Pericardium fibroblast (primary cell): ENCODE measurements around the gene CRLF1. TPM values are rescaled to one million over a fixed set of nuclear protein-coding genes. Genes with fewer than 3 reads are reported as not detected.

Experiments
- total RNA-seq: library from RNA; depleted of rRNA; stranded (reverse); fragments of >200 nt; gene quantifications from 2 replicates; pipeline ENCODE4 v1.2.3, GENCODE V29; 2015

The CRLF1 gene
- 135 and 318 TPM in 2 replicates for total RNA-seq

GRCh38 chr19:18606281-18607225, at the start of gene CRLF1:
Gene CRLF1 (minus strand): TSS chr19:18606799. CDS start chr19:18606656, 143 bp downstream.

GRCh38 chr19:18636969-18637629, 30.5 kb upstream of the CRLF1 start, which contains the start of gene KLHL26:
Gene KLHL26 (plus strand): TSS chr19:18637028. CDS start chr19:18637055, 27 bp downstream.

DNA sequence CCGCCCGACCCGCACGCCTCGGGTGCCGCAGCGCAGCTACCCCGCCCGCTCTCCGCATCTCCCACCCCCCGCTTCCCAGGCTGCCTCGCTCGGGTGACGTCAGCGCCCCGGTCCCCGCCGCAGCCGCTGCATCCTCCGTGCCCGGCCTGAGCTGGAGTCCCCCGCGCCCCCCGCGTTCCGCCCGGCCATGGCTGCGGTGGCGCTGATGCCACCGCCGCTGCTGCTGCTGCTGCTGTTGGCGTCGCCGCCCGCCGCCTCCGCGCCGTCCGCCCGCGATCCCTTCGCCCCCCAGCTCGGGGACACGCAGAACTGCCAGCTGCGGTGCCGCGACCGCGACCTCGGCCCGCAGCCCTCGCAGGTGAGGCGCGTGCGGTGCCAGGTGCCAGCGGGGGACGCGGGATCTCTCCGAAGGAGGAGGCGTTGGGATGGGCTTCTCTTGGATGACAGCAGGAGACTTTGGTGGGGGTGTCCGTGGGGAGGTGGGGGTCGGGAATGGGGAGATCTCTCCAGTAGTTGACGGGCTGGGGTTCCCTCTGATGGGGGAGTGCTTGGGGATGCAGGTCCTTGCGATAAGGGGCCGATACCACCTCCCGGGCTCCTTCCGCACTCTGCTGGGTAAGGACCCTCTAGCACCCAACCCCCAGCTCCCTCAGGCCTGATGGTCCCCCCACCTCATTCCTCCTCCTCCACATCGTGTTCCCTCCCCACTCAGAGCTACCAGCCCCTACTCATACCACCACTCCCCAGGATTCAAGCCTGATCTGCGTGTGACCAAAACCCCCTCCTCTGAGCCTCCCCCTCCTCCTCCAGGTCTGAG, 6.4 kb upstream of the CRLF1 start, which contains the start of gene TMEM59L:
TMEM59L (plus strand) TSS at position 99 of the 817 bp plus-strand sequence; CDS start at position 188, 89 bp downstream.

GRCh38 chr19:18588611-18589379, 17.8 kb downstream of the CRLF1 start, which contains the start of gene REX1BD:
Gene REX1BD (plus strand): TSS chr19:18588798. CDS start chr19:18588802, 4 bp downstream.

GRCh38 chr19:18571564-18572344, 34.8 kb downstream of the CRLF1 start, which contains the start of gene UBA52:
Gene UBA52 (plus strand): TSS chr19:18571857. CDS start chr19:18573301, 1,444 bp downstream.

GRCh38 chr19:18557411-18558201, 49.0 kb downstream of the CRLF1 start, which contains the start of gene KXD1:
Gene KXD1 (plus strand): TSS chr19:18557870. CDS start chr19:18562057, 4,187 bp downstream.

Other genes starting within 250 kb of the CRLF1 start
- gene GDF15, start 220.6 kb downstream of the CRLF1 start, total RNA-seq, result 28.9 and 61.3 TPM in 2 replicates
- gene LRRC25, start 209.2 kb downstream of the CRLF1 start, total RNA-seq, result 0.12 TPM in 1 of 2 replicates, not detected in the other
- 159 and 208 TPM in 2 replicates for gene SSBP4, start 187.4 kb downstream of the CRLF1 start, total RNA-seq
- gene ISYNA1, start 168.7 kb downstream of the CRLF1 start, total RNA-seq, result 27.2 and 49.5 TPM in 2 replicates
- gene ELL, start 84.7 kb downstream of the CRLF1 start, total RNA-seq, result 9.5 and 11.8 TPM in 2 replicates
- 317 and 440 TPM in 2 replicates for gene FKBP8, start 63.2 kb downstream of the CRLF1 start, total RNA-seq
- gene KXD1, start 48.9 kb downstream of the CRLF1 start, total RNA-seq, result 148 and 174 TPM in 2 replicates
- 1,240 and 1,337 TPM in 2 replicates for gene UBA52, start 34.9 kb downstream of the CRLF1 start, total RNA-seq
- 90.7 and 95.0 TPM in 2 replicates for gene REX1BD, start 18.0 kb downstream of the CRLF1 start, total RNA-seq
- 10.7 and 14.5 TPM in 2 replicates for gene TMEM59L, start 6.1 kb upstream of the CRLF1 start, total RNA-seq
- 4.8 and 6.5 TPM in 2 replicates for gene KLHL26, start 30.2 kb upstream of the CRLF1 start, total RNA-seq
- gene CRTC1, start 76.9 kb upstream of the CRLF1 start, total RNA-seq, result 4.0 and 5.6 TPM in 2 replicates
- gene COMP, start 184.5 kb upstream of the CRLF1 start, total RNA-seq, result 0.85 and 2.9 TPM in 2 replicates
- 30.6 and 33.0 TPM in 2 replicates for gene UPF1, start 225.2 kb upstream of the CRLF1 start, total RNA-seq